B cell (primary cell): ENCODE measurements around the gene GNB5. TPM values are rescaled to one million over a fixed set of nuclear protein-coding genes. Genes with fewer than 3 reads are reported as not detected.

ENCODE experiments used
- ATAC-seq: fragments of 200-7000 bp; cut with Tn5 transposase; one replicate; pipeline ENCODE4 v1.10.0; 2021; ENCODE audit warnings: low read depth, mild to moderate bottlenecking, moderate number of reproducible peaks, moderate library complexity
- CTCF ChIA-PET: fragments of 350-600 bp; sonication (Branson Sonifier 250); formaldehyde crosslinking; loops from one replicate; lab custom pipeline; 2021; ENCODE audit warnings: antibody characterized with exemption, inconsistent platforms; lab: Charles Lee
- POLR2A ChIA-PET: fragments of 350-600 bp; sonication (Branson Sonifier 250); formaldehyde crosslinking; loops from one replicate; lab custom pipeline; 2021; ENCODE audit warnings: antibody characterized with exemption; lab: Charles Lee
- DNase-seq: peaks from one replicate; pipeline ENCODE4 v3.0.0; 2013
- H2AFZ ChIP-seq: 2 replicates; pipeline ENCODE4 v1.6.1; 2012; ENCODE audit warnings: mild to moderate bottlenecking, low read depth, low read length; ENCODE audit not compliant: insufficient read depth, poor library complexity, severe bottlenecking
- H3K27ac ChIP-seq, 2 donors: 1 replicate in 1 of 2; 2 replicates in 1 of 2; pipeline ENCODE4 v1.5.1; 2012 to 2013; ENCODE audit warnings: low read length in 2 of 2, mild to moderate bottlenecking in 2 of 2, moderate library complexity in 1 of 2
- H3K27me3 ChIP-seq, 4 experiments: fragments of 200-600 bp in 1 of 4; sonication (generic) in 1 of 4; replicated peaks in 1 of 4; 1 replicate in 2 of 4; 2 replicates in 2 of 4; pipeline versions ENCODE4 v1.6.1 to v1.7.0; 2013 to 2016; ENCODE audit warnings: low read length in 3 of 4, mild to moderate bottlenecking in 2 of 4, mixed read lengths in 1 of 4, moderate library complexity in 1 of 4; ENCODE audit not compliant: insufficient read depth in 4 of 4, control insufficient read depth in 3 of 4; ENCODE audit errors: control extremely low read depth in 1 of 4
- H3K36me3 ChIP-seq, 2 experiments: replicated peaks in 1 of 2; 1 replicate in 1 of 2; 2 replicates in 1 of 2; pipeline versions ENCODE4 v1.6.1 to v1.7.1; 2013; ENCODE audit warnings: low read length in 1 of 2; ENCODE audit not compliant: insufficient read depth in 2 of 2, control insufficient read depth in 1 of 2; ENCODE audit errors: control extremely low read depth in 1 of 2, extremely low read depth in 1 of 2
- H3K4me1 ChIP-seq, 2 donors: fragments of 200-600 bp in 1 of 2; sonication (generic) in 1 of 2; 1 replicate in 1 of 2; 2 replicates in 1 of 2; pipeline versions ENCODE4 v1.5.1 to v1.6.1; 2013 to 2017; ENCODE audit warnings: low read length in 2 of 2; ENCODE audit not compliant: control insufficient read depth in 2 of 2, insufficient read depth in 2 of 2
- H3K4me2 ChIP-seq: replicated peaks from 2 replicates; pipeline ENCODE3; 2012; ENCODE audit warnings: mild to moderate bottlenecking, low read depth, low read length; ENCODE audit not compliant: poor library complexity, severe bottlenecking
- H3K4me3 ChIP-seq, 5 experiments: fragments of 200-600 bp in 1 of 5; sonication (generic) in 1 of 5; 1 replicate in 3 of 5; 2 replicates in 2 of 5; pipeline versions ENCODE4 v1.5.1 to v1.7.0; 2011 to 2016; ENCODE audit warnings: low read length in 4 of 5, mild to moderate bottlenecking in 4 of 5, low read depth in 2 of 5, control low read depth in 1 of 5, moderate library complexity in 1 of 5; ENCODE audit not compliant: insufficient read depth in 1 of 5; ENCODE audit errors: control extremely low read depth in 1 of 5, extremely low read depth in 1 of 5
- H3K79me2 ChIP-seq: fragments of 200-600 bp; sonication (generic); one replicate; pipeline ENCODE4 v1.6.0; 2016; ENCODE audit warnings: low read length; ENCODE audit not compliant: control insufficient read depth, insufficient read depth
- H3K9ac ChIP-seq: fragments of 200-600 bp; sonication (generic); 2 replicates; pipeline ENCODE4 v1.6.1; 2017; ENCODE audit warnings: mild to moderate bottlenecking, low read length, moderate library complexity
- H3K9me3 ChIP-seq, 3 donors: one replicate each; pipeline versions ENCODE4 v1.6.1 to v1.7.1; 2013; ENCODE audit warnings: low read length in 2 of 3; ENCODE audit not compliant: control insufficient read depth in 2 of 3, insufficient read depth in 1 of 3; ENCODE audit errors: control extremely low read depth in 1 of 3
- H4K20me1 ChIP-seq: 2 replicates; pipeline ENCODE4 v1.6.0; 2012; ENCODE audit warnings: mild to moderate bottlenecking, low read length; ENCODE audit not compliant: insufficient read depth, control insufficient read depth, poor library complexity, severe bottlenecking
- H3K27ac Mint-ChIP-seq: one replicate; pipeline ENCODE4 v1.8.0; 2021; ENCODE audit warnings: mixed read lengths
- H3K27me3 Mint-ChIP-seq: one replicate; pipeline ENCODE4 v1.8.0; 2021; ENCODE audit warnings: mixed read lengths
- H3K4me1 Mint-ChIP-seq: one replicate; pipeline ENCODE4 v1.8.0; 2021; ENCODE audit warnings: mixed read lengths
- H3K4me3 Mint-ChIP-seq: one replicate; pipeline ENCODE4 v1.8.0; 2021; ENCODE audit warnings: mixed read lengths
- H3K9me3 Mint-ChIP-seq: one replicate; pipeline ENCODE4 v1.8.0; 2022; ENCODE audit warnings: mixed read lengths; ENCODE audit not compliant: insufficient read depth
- EZH2 ChIP-seq: IDR thresholded peaks from 2 replicates; pipeline ENCODE4 v1.6.1; 2012; ENCODE audit warnings: borderline replicate concordance, low read depth, mild to moderate bottlenecking, moderate library complexity, low read length; ENCODE audit not compliant: insufficient read depth, poor library complexity, severe bottlenecking
- WGBS: methylation state at CpG from one replicate; pipeline ENCODE4 v1.1.5; 2013; ENCODE audit warnings: missing lambda C conversion rate; ENCODE audit not compliant: insufficient coverage; 5-methylcytosine and 5-hydroxymethylcytosine counted together
- intact Hi-C: fragments of 100-400 bp; cut with micrococcal nuclease; formaldehyde crosslinking; loops from one replicate; pipeline ENCODE4 v1.10.0; 2022
- polyA plus RNA-seq: library from polyadenylated mRNA; depleted of rRNA; stranded (reverse); fragments of >200 nt; gene quantifications from 2 replicates; pipeline ENCODE4 v1.2.3, GENCODE V29; 2012
- total RNA-seq, 2 donors: library from RNA; stranded (reverse); fragments of 120-200 nt in 1 of 2; gene quantifications; 1 replicate in 1 of 2; 2 replicates in 1 of 2; pipeline versions ENCODE4 v1.2.3 to v1.2.4, GENCODE V29; 2013 to 2022
- TF ChIP-seq, protein P1 (sequence below): fragments of 200-600 bp; IDR thresholded peaks from one replicate; pipeline ENCODE4 v1.8.0; 2022; ENCODE audit warnings: antibody characterized with exemption, mild to moderate bottlenecking

The GNB5 gene
- total and polyA plus RNA-seq, 2 donors (not counting 1 experiment from before 2014, with no cell fraction given) = 58.5 to 142 TPM

DNA sequence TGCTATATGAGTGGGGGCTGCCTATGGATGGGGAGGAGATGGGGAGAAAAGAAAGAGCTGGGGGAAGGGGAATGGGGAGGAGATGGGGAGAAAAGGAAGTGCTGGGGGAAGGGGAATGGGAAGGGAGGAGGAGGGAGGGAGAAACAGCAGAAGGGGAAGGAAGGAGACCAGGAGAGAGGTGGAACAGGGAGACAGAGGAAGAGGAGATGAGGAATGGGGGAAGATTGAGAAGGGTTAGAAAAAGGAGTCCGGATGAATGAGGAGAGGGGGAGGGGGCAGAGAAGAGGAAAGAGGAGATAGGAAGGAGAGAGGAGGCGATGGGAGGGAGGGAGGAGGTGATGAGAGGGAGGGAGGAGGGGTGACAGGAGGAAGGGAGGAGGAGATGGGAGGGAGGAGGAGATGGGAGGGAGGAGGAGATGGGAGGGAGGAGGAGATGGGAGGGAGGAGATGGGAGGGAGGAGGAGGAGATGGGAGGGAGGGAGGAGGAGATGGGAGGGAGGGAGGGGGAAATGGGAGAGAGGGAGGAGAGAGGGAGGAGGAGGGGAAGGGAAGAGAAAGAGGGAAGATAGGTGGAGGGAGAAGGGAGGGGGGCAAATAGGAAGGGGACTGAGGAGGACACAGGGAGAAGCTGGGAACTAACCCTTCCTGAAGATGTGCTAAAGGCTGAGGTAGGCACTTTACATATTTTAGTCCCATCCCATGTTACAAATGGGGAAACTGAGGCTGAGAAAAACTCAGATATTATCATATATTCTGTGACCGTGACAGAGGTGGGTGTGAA lies 72.0 kb downstream of the GNB5 start:
- no peak for DNase-seq
- intact Hi-C loops = no loop called here
- Mint-ChIP-seq H3K27ac (no peak overlapping the region), H3K4me1 (no peaks in the 10 kb centered on the region), H3K4me3 (no peak overlapping the region), H3K9me3 (no peaks in the 10 kb centered on the region), H3K27me3 (no peaks in the 10 kb centered on the region)
- Histone ChIP-seq H3K36me3 (peaks cover 0 to 16% of the 10 kb centered on the region in 2 experiments), H3K4me2 (no peak overlapping the region), H4K20me1 (no peaks in the 10 kb centered on the region), H3K79me2 (no peaks in the 10 kb centered on the region), H3K4me1 (no peaks in the 10 kb centered on the region), H3K9ac (no peak overlapping the region), H3K27ac (no peak overlapping the region), H3K27me3 (no peaks in the 10 kb centered on the region), H3K4me3 (no peak overlapping the region), H2AFZ (no peak overlapping the region), H3K9me3 (no peaks in the 10 kb centered on the region)
- ATAC-seq = no peak
- ChIA-PET POLR2A (no interaction called here), CTCF (interaction anchor here (0.8 kb wide), 1 partner anchor 451 kb away, joined by 3 read pairs; no protein-coding TSS in a partner anchor)
- WGBS = 92% methylated on average over 2 of the region's 3 CpGs
- TF ChIP-seq EZH2 = no peak
- TF ChIP-seq, protein P1, sequence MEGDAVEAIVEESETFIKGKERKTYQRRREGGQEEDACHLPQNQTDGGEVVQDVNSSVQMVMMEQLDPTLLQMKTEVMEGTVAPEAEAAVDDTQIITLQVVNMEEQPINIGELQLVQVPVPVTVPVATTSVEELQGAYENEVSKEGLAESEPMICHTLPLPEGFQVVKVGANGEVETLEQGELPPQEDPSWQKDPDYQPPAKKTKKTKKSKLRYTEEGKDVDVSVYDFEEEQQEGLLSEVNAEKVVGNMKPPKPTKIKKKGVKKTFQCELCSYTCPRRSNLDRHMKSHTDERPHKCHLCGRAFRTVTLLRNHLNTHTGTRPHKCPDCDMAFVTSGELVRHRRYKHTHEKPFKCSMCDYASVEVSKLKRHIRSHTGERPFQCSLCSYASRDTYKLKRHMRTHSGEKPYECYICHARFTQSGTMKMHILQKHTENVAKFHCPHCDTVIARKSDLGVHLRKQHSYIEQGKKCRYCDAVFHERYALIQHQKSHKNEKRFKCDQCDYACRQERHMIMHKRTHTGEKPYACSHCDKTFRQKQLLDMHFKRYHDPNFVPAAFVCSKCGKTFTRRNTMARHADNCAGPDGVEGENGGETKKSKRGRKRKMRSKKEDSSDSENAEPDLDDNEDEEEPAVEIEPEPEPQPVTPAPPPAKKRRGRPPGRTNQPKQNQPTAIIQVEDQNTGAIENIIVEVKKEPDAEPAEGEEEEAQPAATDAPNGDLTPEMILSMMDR = no peak

DNA sequence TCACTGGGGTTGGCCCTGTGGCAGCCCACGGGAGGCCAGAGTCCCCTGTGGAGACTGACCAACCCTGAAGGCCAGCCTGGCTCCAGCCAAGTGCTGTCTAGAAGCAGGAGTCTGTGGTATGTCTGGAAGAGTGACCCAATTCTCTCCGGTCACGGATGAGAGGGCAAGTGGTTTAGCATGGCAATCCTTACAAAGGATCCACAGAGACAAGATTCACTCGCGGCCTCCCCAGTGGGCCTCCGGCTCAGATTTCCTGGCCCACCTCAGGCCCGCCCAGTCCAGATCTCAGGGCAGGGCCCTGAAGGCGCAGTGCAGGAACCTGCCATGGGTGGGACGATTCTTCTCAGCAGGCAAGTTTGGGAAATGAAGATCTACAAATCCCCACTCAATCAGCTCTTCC lies 73.6 kb downstream of the GNB5 start:
- intact Hi-C loops = no loop called here
- no peak overlapping the region for H3K27ac Mint-ChIP-seq

More for the DNA sequence above, 73.6 kb downstream of the GNB5 start:
- no peak overlapping the region for H3K4me3 ChIP-seq
- no peaks in the 10 kb centered on the region for H4K20me1 ChIP-seq
- Mint-ChIP-seq H3K4me3 (no peak overlapping the region), H3K27me3 (no peaks in the 10 kb centered on the region), H3K9me3 (no peaks in the 10 kb centered on the region), H3K4me1 (no peaks in the 10 kb centered on the region)
- ATAC-seq (no peak), DNase-seq (no peak)
- no peaks in the 10 kb centered on the region for H3K27me3 ChIP-seq
- no peak overlapping the region for H3K4me2 ChIP-seq
- 95% methylated on average over 9 of the region's 9 CpGs for WGBS
- peaks cover 0 to 11% of the 10 kb centered on the region in 2 experiments for H3K36me3 ChIP-seq
- POLR2A ChIA-PET = interaction anchor here (1.1 kb wide), 1 partner anchor 146 kb away, joined by 3 read pairs; the partner anchor contains the start of gene LEO1
- no peaks in the 10 kb centered on the region for H3K9me3 ChIP-seq
- TF ChIP-seq EZH2 = no peak
- TF ChIP-seq, protein P1 = no peak
- no peaks in the 10 kb centered on the region for H3K79me2 ChIP-seq
- CTCF ChIA-PET = interaction anchor here (1.9 kb wide), 1 partner anchor 39 kb away, joined by 4 read pairs; no protein-coding TSS in a partner anchor
- no peak overlapping the region for H3K9ac ChIP-seq
- H3K27ac ChIP-seq = no peak overlapping the region
- H3K4me1 ChIP-seq = no peaks in the 10 kb centered on the region
- no peak overlapping the region for H2AFZ ChIP-seq
